B cell (primary cell): ENCODE results near the gene FAM184A. TPM values are rescaled to one million over a fixed set of nuclear protein-coding genes. Genes with fewer than 3 reads are reported as not detected.

Experiments used
- ATAC-seq: fragments of 200-7000 bp; cut with Tn5 transposase; one replicate; pipeline ENCODE4 v1.10.0; 2021; ENCODE audit warnings: low read depth, mild to moderate bottlenecking, moderate number of reproducible peaks, moderate library complexity
- CTCF ChIA-PET: fragments of 350-600 bp; sonication (Branson Sonifier 250); formaldehyde crosslinking; loops from one replicate; lab custom pipeline; 2021; ENCODE audit warnings: antibody characterized with exemption, inconsistent platforms; lab: Charles Lee
- POLR2A ChIA-PET: fragments of 350-600 bp; sonication (Branson Sonifier 250); formaldehyde crosslinking; loops from one replicate; lab custom pipeline; 2021; ENCODE audit warnings: antibody characterized with exemption; lab: Charles Lee
- DNase-seq: peaks from one replicate; pipeline ENCODE4 v3.0.0; 2013
- H2AFZ ChIP-seq: 2 replicates; pipeline ENCODE4 v1.6.1; 2012; ENCODE audit warnings: mild to moderate bottlenecking, low read depth, low read length; ENCODE audit not compliant: insufficient read depth, poor library complexity, severe bottlenecking
- H3K27ac ChIP-seq, 2 donors: 1 replicate in 1 of 2; 2 replicates in 1 of 2; pipeline ENCODE4 v1.5.1; 2012 to 2013; ENCODE audit warnings: low read length in 2 of 2, mild to moderate bottlenecking in 2 of 2, moderate library complexity in 1 of 2
- H3K27me3 ChIP-seq, 4 experiments: fragments of 200-600 bp in 1 of 4; sonication (generic) in 1 of 4; replicated peaks in 1 of 4; 1 replicate in 2 of 4; 2 replicates in 2 of 4; pipeline versions ENCODE4 v1.6.1 to v1.7.0; 2013 to 2016; ENCODE audit warnings: low read length in 3 of 4, mild to moderate bottlenecking in 2 of 4, mixed read lengths in 1 of 4, moderate library complexity in 1 of 4; ENCODE audit not compliant: insufficient read depth in 4 of 4, control insufficient read depth in 3 of 4; ENCODE audit errors: control extremely low read depth in 1 of 4
- H3K36me3 ChIP-seq, 2 experiments: replicated peaks in 1 of 2; 1 replicate in 1 of 2; 2 replicates in 1 of 2; pipeline versions ENCODE4 v1.6.1 to v1.7.1; 2013; ENCODE audit warnings: low read length in 1 of 2; ENCODE audit not compliant: insufficient read depth in 2 of 2, control insufficient read depth in 1 of 2; ENCODE audit errors: control extremely low read depth in 1 of 2, extremely low read depth in 1 of 2
- H3K4me1 ChIP-seq, 2 donors: fragments of 200-600 bp in 1 of 2; sonication (generic) in 1 of 2; 1 replicate in 1 of 2; 2 replicates in 1 of 2; pipeline versions ENCODE4 v1.5.1 to v1.6.1; 2013 to 2017; ENCODE audit warnings: low read length in 2 of 2; ENCODE audit not compliant: control insufficient read depth in 2 of 2, insufficient read depth in 2 of 2
- H3K4me2 ChIP-seq: replicated peaks from 2 replicates; pipeline ENCODE3; 2012; ENCODE audit warnings: mild to moderate bottlenecking, low read depth, low read length; ENCODE audit not compliant: poor library complexity, severe bottlenecking
- H3K4me3 ChIP-seq, 5 experiments: fragments of 200-600 bp in 1 of 5; sonication (generic) in 1 of 5; 1 replicate in 3 of 5; 2 replicates in 2 of 5; pipeline versions ENCODE4 v1.5.1 to v1.7.0; 2011 to 2016; ENCODE audit warnings: low read length in 4 of 5, mild to moderate bottlenecking in 4 of 5, low read depth in 2 of 5, control low read depth in 1 of 5, moderate library complexity in 1 of 5; ENCODE audit not compliant: insufficient read depth in 1 of 5; ENCODE audit errors: control extremely low read depth in 1 of 5, extremely low read depth in 1 of 5
- H3K79me2 ChIP-seq: fragments of 200-600 bp; sonication (generic); one replicate; pipeline ENCODE4 v1.6.0; 2016; ENCODE audit warnings: low read length; ENCODE audit not compliant: control insufficient read depth, insufficient read depth
- H3K9ac ChIP-seq: fragments of 200-600 bp; sonication (generic); 2 replicates; pipeline ENCODE4 v1.6.1; 2017; ENCODE audit warnings: mild to moderate bottlenecking, low read length, moderate library complexity
- H3K9me3 ChIP-seq, 3 donors: one replicate each; pipeline versions ENCODE4 v1.6.1 to v1.7.1; 2013; ENCODE audit warnings: low read length in 2 of 3; ENCODE audit not compliant: control insufficient read depth in 2 of 3, insufficient read depth in 1 of 3; ENCODE audit errors: control extremely low read depth in 1 of 3
- H4K20me1 ChIP-seq: 2 replicates; pipeline ENCODE4 v1.6.0; 2012; ENCODE audit warnings: mild to moderate bottlenecking, low read length; ENCODE audit not compliant: insufficient read depth, control insufficient read depth, poor library complexity, severe bottlenecking
- H3K27ac Mint-ChIP-seq: one replicate; pipeline ENCODE4 v1.8.0; 2021; ENCODE audit warnings: mixed read lengths
- H3K27me3 Mint-ChIP-seq: one replicate; pipeline ENCODE4 v1.8.0; 2021; ENCODE audit warnings: mixed read lengths
- H3K4me1 Mint-ChIP-seq: one replicate; pipeline ENCODE4 v1.8.0; 2021; ENCODE audit warnings: mixed read lengths
- H3K4me3 Mint-ChIP-seq: one replicate; pipeline ENCODE4 v1.8.0; 2021; ENCODE audit warnings: mixed read lengths
- H3K9me3 Mint-ChIP-seq: one replicate; pipeline ENCODE4 v1.8.0; 2022; ENCODE audit warnings: mixed read lengths; ENCODE audit not compliant: insufficient read depth
- CTCF ChIP-seq: fragments of 200-600 bp; IDR thresholded peaks from one replicate; pipeline ENCODE4 v1.8.0; 2022; ENCODE audit warnings: antibody characterized with exemption, mild to moderate bottlenecking
- EZH2 ChIP-seq: IDR thresholded peaks from 2 replicates; pipeline ENCODE4 v1.6.1; 2012; ENCODE audit warnings: borderline replicate concordance, low read depth, mild to moderate bottlenecking, moderate library complexity, low read length; ENCODE audit not compliant: insufficient read depth, poor library complexity, severe bottlenecking
- WGBS: methylation state at CpG from one replicate; pipeline ENCODE4 v1.1.5; 2013; ENCODE audit warnings: missing lambda C conversion rate; ENCODE audit not compliant: insufficient coverage; 5-methylcytosine and 5-hydroxymethylcytosine counted together
- intact Hi-C: fragments of 100-400 bp; cut with micrococcal nuclease; formaldehyde crosslinking; loops from one replicate; pipeline ENCODE4 v1.10.0; 2022
- polyA plus RNA-seq: library from polyadenylated mRNA; depleted of rRNA; stranded (reverse); fragments of >200 nt; gene quantifications from 2 replicates; pipeline ENCODE4 v1.2.3, GENCODE V29; 2012
- total RNA-seq, 2 donors: library from RNA; stranded (reverse); fragments of 120-200 nt in 1 of 2; gene quantifications; 1 replicate in 1 of 2; 2 replicates in 1 of 2; pipeline versions ENCODE4 v1.2.3 to v1.2.4, GENCODE V29; 2013 to 2022

FAM184A gene
- total and polyA plus RNA-seq, 2 donors (not counting 1 experiment from before 2014, with no cell fraction given): 0.07 to 0.54 TPM

- CTCF ChIA-PET: interaction anchor here (1.4 kb wide), 1 partner anchor 143 kb away, joined by 4 read pairs; no protein-coding TSS in a partner anchor
- DNase-seq: no peak
- no peak overlapping the region for H3K4me2 ChIP-seq
- intact Hi-C loops: no loop called here
- H3K27ac ChIP-seq: no peak overlapping the region
- H3K4me3 Mint-ChIP-seq: no peak overlapping the region
- no peaks in the 10 kb centered on the region for H3K27me3 Mint-ChIP-seq
- no peaks in the 10 kb centered on the region for H3K79me2 ChIP-seq
- no peaks in the 10 kb centered on the region for H3K36me3 ChIP-seq
- H3K27ac Mint-ChIP-seq: no peak overlapping the region
- no peak overlapping the region for H3K9ac ChIP-seq
- no peaks in the 10 kb centered on the region for H3K4me1 ChIP-seq
- WGBS: no CpG with 5 or more reads among the region's 2 CpGs
- TF ChIP-seq CTCF (no peak), EZH2 (no peak)
- H3K4me1 Mint-ChIP-seq: no peaks in the 10 kb centered on the region
- H4K20me1 ChIP-seq: no peaks in the 10 kb centered on the region
- POLR2A ChIA-PET: no interaction called here
- H3K27me3 ChIP-seq: no peaks in the 10 kb centered on the region
- H2AFZ ChIP-seq: no peak overlapping the region
- no peak for ATAC-seq
- no peaks in the 10 kb centered on the region for H3K9me3 Mint-ChIP-seq
- no peak overlapping the region for H3K4me3 ChIP-seq
- H3K9me3 ChIP-seq: no peaks in the 10 kb centered on the region
Observed at GRCh38 chr6:118967239-118967638, 111.2 kb downstream of the FAM184A start.

- intact Hi-C loops: no loop called here
- Mint-ChIP-seq H3K4me3 (no peak overlapping the region), H3K27me3 (no peaks in the 10 kb centered on the region), H3K27ac (no peak overlapping the region), H3K9me3 (no peaks in the 10 kb centered on the region), H3K4me1 (no peaks in the 10 kb centered on the region)
- ChIA-PET CTCF (interaction anchor here (4.4 kb wide), 1 partner anchor 144 kb away, joined by 37 read pairs; no protein-coding TSS in a partner anchor), POLR2A (no interaction called here)
- no peak for DNase-seq
- Histone ChIP-seq H3K79me2 (no peaks in the 10 kb centered on the region), H3K27ac (no peak overlapping the region), H3K9ac (no peak overlapping the region), H4K20me1 (no peaks in the 10 kb centered on the region), H3K4me2 (no peak overlapping the region), H3K9me3 (no peaks in the 10 kb centered on the region), H3K4me1 (no peaks in the 10 kb centered on the region), H3K4me3 (no peak overlapping the region), H3K36me3 (no peaks in the 10 kb centered on the region), H2AFZ (no peak overlapping the region), H3K27me3 (no peaks in the 10 kb centered on the region)
- no peak for TF ChIP-seq CTCF
- 80% methylated on average over 1 of the region's 2 CpGs for WGBS
- no peak for ATAC-seq
Observed at GRCh38 chr6:118965843-118966370, 112.6 kb downstream of the FAM184A start.
